Endothelial cell of umbilical vein (primary cell): Measurements from ENCODE around the gene IL25. TPM values are rescaled to one million over a fixed set of nuclear protein-coding genes. Genes with fewer than 3 reads are reported as not detected.

Experiments
- BruUV-seq: library from RNA; stranded (reverse); fragments of 400-500 nt; replicated peaks from 2 replicates; lab custom pipeline; 2021; lab: Mats Ljungman, UMichigan
- CTCF ChIA-PET: fragments of 300-600, 350-600 bp; sonication (Branson Sonifier 250); formaldehyde crosslinking; loops from one replicate; lab custom pipeline; 2021; ENCODE audit warnings: antibody characterized with exemption, inconsistent platforms; lab: Charles Lee
- POLR2A ChIA-PET: fragments of 300-600, 350-600 bp; sonication (Branson Sonifier 250); formaldehyde crosslinking; loops from one replicate; lab custom pipeline; 2021; ENCODE audit warnings: antibody characterized with exemption, inconsistent platforms; lab: Charles Lee
- DNase-seq: peaks from one replicate; pipeline ENCODE4 v3.0.0-alpha.2; 2011; ENCODE audit warnings: low read depth, low spot score
- FAIRE-seq: peaks from 2 replicates; lab custom pipeline; 2011; peaks lifted over from hg19 to GRCh38; lab: Jason Lieb, UNC
- H2AFZ ChIP-seq: 2 replicates; pipeline ENCODE4 v1.6.0; 2012; ENCODE audit warnings: low read depth, low read length, control low read depth, inconsistent platforms
- H3K27ac ChIP-seq: 2 replicates; pipeline ENCODE4 v1.5.1; 2011; ENCODE audit warnings: low read depth, mild to moderate bottlenecking, control low read depth, low read length, moderate library complexity; ENCODE audit not compliant: insufficient read depth
- H3K27me3 ChIP-seq, 2 experiments: 2 replicates each; pipeline versions ENCODE4 v1.6.0 to v1.6.1; 2011; ENCODE audit warnings: low read length in 2 of 2, mixed read lengths in 1 of 2; ENCODE audit not compliant: control insufficient read depth in 2 of 2, insufficient read depth in 2 of 2
- H3K36me3 ChIP-seq, 2 experiments: 2 replicates in 1 of 2; 3 replicates in 1 of 2; pipeline ENCODE4 v1.5.1; 2011; ENCODE audit warnings: low read length in 2 of 2, mild to moderate bottlenecking in 1 of 2, moderate library complexity in 1 of 2; ENCODE audit not compliant: control insufficient read depth in 2 of 2, insufficient read depth in 2 of 2; ENCODE audit errors: extremely low read depth in 1 of 2
- H3K4me1 ChIP-seq: 3 replicates; pipeline ENCODE4 v1.5.1; 2011; ENCODE audit warnings: mild to moderate bottlenecking, low read length; ENCODE audit not compliant: control insufficient read depth, insufficient read depth; ENCODE audit errors: extremely low read depth
- H3K4me2 ChIP-seq: 2 replicates; pipeline ENCODE4 v1.6.1; 2011; ENCODE audit warnings: low read length, control low read depth, mixed read lengths; ENCODE audit not compliant: insufficient read depth
- H3K4me3 ChIP-seq, 3 experiments: fragments of 200-600 bp in 1 of 3; sonication (generic), shearing (Covaris generic) in 1 of 3; replicated peaks in 1 of 3; 2 replicates each; pipeline ENCODE4 v1.5.1; 2011 to 2016; ENCODE audit warnings: control low read depth in 3 of 3, low read length in 3 of 3, mild to moderate bottlenecking in 2 of 3, inconsistent platforms in 1 of 3, low read depth in 1 of 3, moderate library complexity in 1 of 3; ENCODE audit not compliant: insufficient read depth in 1 of 3
- H3K79me2 ChIP-seq: 2 replicates; pipeline ENCODE4 v1.6.0; 2012; ENCODE audit warnings: low read length, inconsistent platforms; ENCODE audit not compliant: control insufficient read depth, insufficient read depth
- H3K9ac ChIP-seq: replicated peaks from 2 replicates; pipeline ENCODE3; 2011; ENCODE audit warnings: low read length, control low read depth; ENCODE audit not compliant: insufficient read depth; ENCODE audit errors: extremely low read depth
- H3K9me1 ChIP-seq: replicated peaks from 3 replicates; pipeline ENCODE4 v1.6.0; 2011; ENCODE audit warnings: mild to moderate bottlenecking, low read length; ENCODE audit not compliant: control insufficient read depth, insufficient read depth; ENCODE audit errors: extremely low read depth
- H3K9me3 ChIP-seq: replicated peaks from 2 replicates; pipeline ENCODE4 v1.5.1; 2012; ENCODE audit warnings: low read length, inconsistent platforms; ENCODE audit not compliant: control insufficient read depth, insufficient read depth
- H4K20me1 ChIP-seq: replicated peaks from 2 replicates; pipeline ENCODE3; 2011; ENCODE audit warnings: mild to moderate bottlenecking, low read length; ENCODE audit not compliant: control insufficient read depth, insufficient read depth; ENCODE audit errors: extremely low read depth
- CTCF ChIP-seq, 2 donors: IDR thresholded peaks; 1 replicate in 1 of 2; 2 replicates in 1 of 2; pipeline ENCODE4 v1.5.1; 2011; ENCODE audit warnings: low read length in 2 of 2, mild to moderate bottlenecking in 2 of 2, moderate library complexity in 2 of 2, control low read depth in 1 of 2, inconsistent platforms in 1 of 2, low read depth in 1 of 2; ENCODE audit not compliant: insufficient read depth in 1 of 2; ENCODE audit errors: extremely low read depth in 1 of 2
- EZH2 ChIP-seq: IDR thresholded peaks from 2 replicates; pipeline ENCODE4 v1.6.1; 2012; ENCODE audit warnings: borderline replicate concordance, low read depth, mild to moderate bottlenecking, moderate library complexity, low read length, inconsistent platforms; ENCODE audit not compliant: severe bottlenecking
- FOS ChIP-seq: IDR thresholded peaks from 2 replicates; pipeline ENCODE4 v1.6.1; 2011; ENCODE audit warnings: mild to moderate bottlenecking, low read length, moderate library complexity, borderline replicate concordance; ENCODE audit not compliant: insufficient read depth
- GATA2 ChIP-seq: IDR thresholded peaks from 2 replicates; pipeline ENCODE4 v1.7.0; 2011; ENCODE audit warnings: low read depth, mild to moderate bottlenecking, moderate library complexity, mixed read lengths, low read length; ENCODE audit not compliant: insufficient read length, insufficient read depth
- JUN ChIP-seq: IDR thresholded peaks from 2 replicates; pipeline ENCODE4 v1.6.1; 2011; ENCODE audit warnings: borderline replicate concordance, low read depth; ENCODE audit not compliant: insufficient read length, insufficient read depth
- MAX ChIP-seq: IDR thresholded peaks from 2 replicates; pipeline ENCODE4 v1.6.1; 2011; ENCODE audit not compliant: insufficient read depth, insufficient read length
- MYC ChIP-seq: IDR thresholded peaks from one replicate; pipeline ENCODE4 v1.6.1; 2011; ENCODE audit warnings: mild to moderate bottlenecking, low read depth, low read length
- POLR2A ChIP-seq: IDR thresholded peaks from 2 replicates; pipeline ENCODE4 v1.6.1; 2012; ENCODE audit warnings: low read depth, mild to moderate bottlenecking, control low read depth, low read length
- POLR2AphosphoS5 ChIP-seq: IDR thresholded peaks from 2 replicates; pipeline ENCODE4 v1.6.1; 2012; ENCODE audit warnings: low read depth, mild to moderate bottlenecking, control low read depth, low read length, moderate library complexity; ENCODE audit not compliant: insufficient read depth
- dilution Hi-C: fragments of 300-500 bp; cut with MboI; formaldehyde crosslinking; loops from one replicate; pipeline ENCODE4 v1.15.0; 2019; ENCODE audit warnings: low sequenced_read_pairs; ENCODE audit not compliant: extremely low pct_ligation_motif_present
- intact Hi-C: fragments of 100-400 bp; cut with micrococcal nuclease; formaldehyde crosslinking; loops from one replicate; pipeline ENCODE4 v1.10.0; 2022
- polyA plus RNA-seq, 4 experiments: library from polyadenylated mRNA; depleted of rRNA in 3 of 4; stranded (reverse) in 3 of 4; unstranded in 1 of 4; fragments of >200 nt; gene quantifications; 2 replicates each; pipeline versions ENCODE4 v1.2.1 to v1.2.3, GENCODE V29; 2011 to 2012; ENCODE audit warnings: missing spikeins in 1 of 4
- total RNA-seq: library from RNA; stranded (reverse); gene quantifications from 2 replicates; pipeline ENCODE4 v1.2.3, GENCODE V29; 2021

Gene IL25
- total and polyA plus RNA-seq, 2 donors (not counting 3 experiments of a cell fraction or from before 2014, with no cell fraction given): not detected

- FAIRE-seq (no peak), DNase-seq (no peak)
- H3K36me3 ChIP-seq: no peaks in the 10 kb centered on the region
- ChIA-PET POLR2A (no interaction called here), CTCF (interaction anchor here (1.1 to 1.7 kb wide), 4 partner anchors 16 to 97 kb away, joined by 3 to 6 read pairs (median 4); no protein-coding TSS in a partner anchor)
- H3K9me1 ChIP-seq: no peaks in the 10 kb centered on the region
- no peak overlapping the region for H3K4me3 ChIP-seq
- H3K27ac ChIP-seq: no peak overlapping the region
- intact Hi-C loops (no loop called here), dilution Hi-C loops (no loop called here)
- peaks cover 26 to 33% of the 10 kb centered on the region in 2 experiments for H3K27me3 ChIP-seq
- BruUV-seq: no TSS peak
- H3K4me2 ChIP-seq: no peak overlapping the region
- H3K9me3 ChIP-seq: no peaks in the 10 kb centered on the region
- H2AFZ ChIP-seq: no peak overlapping the region
- no peak overlapping the region for H3K9ac ChIP-seq
- no peaks in the 10 kb centered on the region for H3K4me1 ChIP-seq
- TF ChIP-seq MYC: no peak
- no peaks in the 10 kb centered on the region for H4K20me1 ChIP-seq
- H3K79me2 ChIP-seq: no peaks in the 10 kb centered on the region
Measured at GRCh38 chr14:23361763-23362162, 10.8 kb upstream of the IL25 start.

GRCh38 chr14:23362200-23362599, 10.4 kb upstream of the IL25 start:
- H3K4me2 ChIP-seq: no peak overlapping the region
- no peaks in the 10 kb centered on the region for H4K20me1 ChIP-seq
- no peak for TF ChIP-seq POLR2A
- TF ChIP-seq GATA2: no peak
- TF ChIP-seq POLR2AphosphoS5: no peak
- no peak for TF ChIP-seq CTCF (IDR thresholded peaks at IDR 0.05; ENCODE audit: extremely low read depth in 1 of 2, insufficient read depth in 1 of 2, low read depth in 1 of 2, low read length in 2 of 2)
- TF ChIP-seq MAX: no peak
- no peak for TF ChIP-seq MYC
- no peak for TF ChIP-seq EZH2
- TF ChIP-seq FOS: no peak
- no peak for TF ChIP-seq JUN
- POLR2A ChIA-PET: no interaction called here
- CTCF ChIA-PET: interaction anchor here (1.1 to 1.7 kb wide), 4 partner anchors 17 to 97 kb away, joined by 3 to 6 read pairs (median 4); no protein-coding TSS in a partner anchor
- no peaks in the 10 kb centered on the region for H3K9me1 ChIP-seq
- dilution Hi-C loops (no loop called here), intact Hi-C loops (no loop called here)
- H2AFZ ChIP-seq: no peak overlapping the region
- H3K9me3 ChIP-seq: no peaks in the 10 kb centered on the region
- H3K36me3 ChIP-seq: no peaks in the 10 kb centered on the region
- no peak overlapping the region for H3K27ac ChIP-seq
- peaks cover 30 to 37% of the 10 kb centered on the region in 2 experiments for H3K27me3 ChIP-seq
- no peak overlapping the region for H3K4me3 ChIP-seq
- H3K9ac ChIP-seq: no peak overlapping the region
- no peaks in the 10 kb centered on the region for H3K79me2 ChIP-seq
- no TSS peak for BruUV-seq
- no peaks in the 10 kb centered on the region for H3K4me1 ChIP-seq
- FAIRE-seq (no peak), DNase-seq (no peak)
